GM19395 (cell line): ENCODE measurements around the gene TNFSF4.
"Not testable (repeated sequence)": the region's sequence is repeated elsewhere in the genome, so short reads cannot be mapped to it uniquely, and the experiment has no call there.

Experiments
- ATAC-seq: cut with Tn5 transposase; IDR thresholded peaks from one replicate; pipeline ENCODE4 v1.9.1; 2021; ENCODE audit warnings: mild to moderate bottlenecking, moderate library complexity; ENCODE audit not compliant: unreplicated experiment

Gene TNFSF4

DNA sequence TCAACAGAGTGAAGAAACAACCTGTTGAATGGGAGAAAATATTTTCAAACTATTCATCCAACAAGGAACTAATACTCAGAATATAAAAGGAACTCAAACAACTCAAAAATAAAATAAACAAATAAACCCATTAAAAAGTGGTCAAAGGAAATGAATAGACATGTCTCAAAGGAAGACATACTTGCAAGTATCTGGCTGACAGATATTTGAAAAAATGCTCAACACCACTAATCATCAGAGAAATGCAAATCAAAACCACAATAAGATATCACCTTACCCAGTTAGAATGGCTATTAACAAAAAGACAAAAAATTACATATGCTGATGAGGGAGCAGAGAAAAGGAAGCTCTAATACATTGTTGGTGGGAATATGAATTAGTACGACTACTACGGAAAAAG lies 38.2 kb downstream of the TNFSF4 start:
- no peak for ATAC-seq

DNA sequence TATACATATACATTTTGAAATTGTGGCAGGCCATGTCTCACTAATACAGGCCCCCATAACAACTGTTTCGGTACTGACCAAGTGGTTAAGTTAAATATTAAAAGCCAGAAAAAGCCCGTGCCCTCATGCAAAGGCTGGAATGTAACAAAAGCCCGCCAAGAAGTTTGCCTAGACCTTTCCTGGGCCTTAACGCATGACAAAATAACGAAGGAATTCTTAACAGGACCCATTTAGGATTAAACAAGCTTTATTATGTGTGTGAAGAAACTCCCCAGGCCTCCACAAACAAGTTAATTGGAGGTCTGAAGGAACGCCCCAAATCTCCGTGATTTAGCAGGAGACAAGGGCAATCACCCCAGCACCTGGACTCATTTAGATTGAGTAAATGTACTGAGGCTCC lies 42.4 kb downstream of the TNFSF4 start:
- ATAC-seq, result no peak

DNA sequence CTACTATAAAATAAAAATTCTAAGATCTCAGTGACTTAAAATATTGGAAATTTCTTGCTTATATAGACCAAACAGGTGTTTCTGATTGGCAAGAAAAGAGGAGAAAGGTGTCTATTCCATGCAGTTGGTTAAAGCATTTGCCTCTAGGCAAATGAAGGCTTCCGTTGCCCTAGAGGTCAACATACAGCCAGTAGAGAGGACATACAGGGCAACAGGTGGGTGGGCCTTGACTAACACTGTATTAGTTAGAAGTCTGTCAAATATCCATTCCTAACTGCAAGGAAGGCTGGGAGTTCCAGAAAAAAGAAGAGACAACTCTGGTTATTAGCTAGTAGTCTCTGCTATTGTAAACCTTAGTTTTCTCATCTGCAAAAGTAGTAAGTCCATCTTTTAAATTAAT lies 43.0 kb downstream of the TNFSF4 start:
- no peak for ATAC-seq

DNA sequence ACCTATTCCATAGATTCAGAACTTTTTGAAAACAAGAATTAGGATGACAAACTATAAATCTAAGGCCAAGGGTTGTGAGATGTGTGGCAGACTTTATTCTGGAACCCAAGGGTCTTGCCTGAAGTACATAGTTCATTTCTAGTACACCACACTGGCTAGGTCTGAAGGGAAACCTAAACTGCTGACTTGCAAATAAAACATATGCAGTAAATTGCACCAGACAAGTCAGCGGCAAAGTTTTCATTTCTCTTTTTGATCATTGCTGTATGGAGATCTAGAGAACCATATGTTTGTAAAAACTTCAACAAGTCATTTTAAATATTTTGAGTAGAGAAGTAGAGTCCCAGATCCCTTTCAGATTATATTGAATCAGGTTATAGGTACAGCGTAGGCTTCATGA lies 43.9 kb downstream of the TNFSF4 start:
- ATAC-seq, result no peak

DNA sequence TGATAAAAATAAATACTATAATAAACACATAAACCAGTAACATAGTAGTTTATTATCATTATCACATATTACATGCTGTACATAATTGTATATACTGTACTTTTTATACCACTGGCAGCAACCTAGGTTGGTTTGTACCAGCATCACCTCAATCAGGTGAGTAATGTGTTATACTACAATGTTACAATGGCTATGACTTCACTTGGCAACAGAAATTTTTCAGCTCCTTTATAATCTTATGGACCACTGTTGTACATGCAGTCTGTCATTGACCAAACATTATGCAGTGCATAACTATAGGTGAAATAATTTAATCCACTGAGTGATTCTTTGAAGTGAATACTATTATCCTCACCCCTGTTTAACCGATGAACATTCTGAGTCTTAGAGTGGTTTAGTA lies 44.5 kb downstream of the TNFSF4 start:
- ATAC-seq, result no peak

DNA sequence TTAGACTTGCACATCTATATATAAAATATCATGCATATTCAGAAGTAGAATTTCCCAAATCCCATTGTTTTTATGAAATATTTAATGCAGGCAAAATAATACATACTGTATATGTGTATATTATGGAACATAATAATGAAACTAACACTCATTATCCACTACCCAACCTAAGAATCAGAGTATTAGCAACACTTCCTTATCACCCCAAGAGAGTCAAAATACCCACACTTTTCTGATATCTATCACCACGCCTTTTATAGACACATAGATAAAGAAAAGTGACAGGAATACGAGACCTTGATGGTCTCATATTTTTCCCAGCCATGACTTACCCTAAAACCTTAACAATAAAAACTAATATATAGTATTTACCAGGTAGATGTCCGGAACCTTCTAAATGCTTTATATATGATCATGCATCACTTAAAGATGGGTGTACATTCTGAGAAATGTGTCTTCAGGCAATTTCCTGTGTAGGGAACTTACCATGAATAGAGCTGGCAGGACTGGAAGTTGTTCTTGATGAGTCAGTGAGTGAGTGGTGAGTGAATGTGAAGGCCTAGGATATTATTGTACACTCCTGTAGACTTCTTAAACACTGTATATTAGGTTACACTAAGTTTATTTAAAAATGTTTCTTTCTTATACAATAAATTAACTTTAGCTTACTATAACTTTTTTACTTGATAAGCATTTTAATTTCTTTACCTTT lies 45.5 kb downstream of the TNFSF4 start:
- no peak for ATAC-seq

DNA sequence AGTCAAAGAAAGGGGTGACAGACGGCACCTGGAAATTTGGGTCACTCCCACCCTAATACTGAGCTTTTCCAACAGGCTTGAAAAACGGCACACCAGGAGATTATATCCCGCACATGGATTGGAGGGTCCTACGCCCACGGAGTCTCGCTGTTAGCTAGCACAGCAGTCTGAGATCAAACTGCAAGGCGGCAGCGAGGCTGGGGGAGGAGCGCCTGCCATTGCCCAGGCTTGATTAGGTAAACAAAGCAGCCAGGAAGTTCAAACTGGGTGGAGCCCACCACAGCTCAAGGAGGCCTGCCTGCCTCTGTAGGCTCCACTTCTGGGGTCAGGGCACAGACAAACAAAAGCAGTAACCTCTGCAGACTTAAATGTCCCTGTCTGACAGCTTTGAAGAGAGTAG lies 53.2 kb downstream of the TNFSF4 start:
- ATAC-seq, result not testable (repeated sequence)

DNA sequence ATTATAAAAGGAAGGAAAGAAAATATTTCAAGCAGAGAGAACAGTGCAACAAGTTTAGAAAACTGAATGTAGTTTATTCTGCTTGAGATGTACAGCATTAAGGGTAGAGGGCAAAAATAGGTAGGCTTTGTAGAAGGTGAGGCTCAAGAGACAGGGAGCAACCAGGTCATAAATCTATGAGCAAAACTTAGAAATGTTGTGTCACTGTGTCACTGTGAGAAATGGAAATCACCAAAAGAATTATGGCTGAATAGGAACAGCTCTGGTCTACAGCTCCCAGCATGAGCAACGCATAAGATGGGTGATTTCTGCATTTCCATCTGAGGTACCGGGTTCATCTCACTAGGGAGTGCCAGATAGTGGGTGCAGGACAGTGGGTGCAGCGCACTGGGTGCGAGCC lies 53.6 kb downstream of the TNFSF4 start:
- ATAC-seq, result no peak

DNA sequence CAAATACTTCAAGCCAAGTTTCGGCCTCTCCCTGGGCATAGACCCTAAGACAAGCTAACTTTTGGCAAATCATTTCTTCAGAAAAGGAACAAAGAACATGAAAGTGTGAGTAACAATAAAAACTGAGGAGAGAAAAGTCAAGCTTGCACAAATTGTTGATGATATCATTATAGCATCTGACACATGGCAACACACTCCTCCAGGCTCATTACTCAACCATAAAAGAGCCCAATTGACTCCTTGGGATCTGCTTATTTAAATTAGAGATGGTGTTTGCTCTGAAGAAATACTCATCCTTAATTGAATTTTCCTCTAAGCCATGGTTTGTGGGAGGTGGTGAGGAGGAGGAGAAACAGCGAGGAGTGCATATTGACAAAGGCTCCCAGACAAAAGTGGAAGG lies 54.5 kb downstream of the TNFSF4 start:
- no peak for ATAC-seq

DNA sequence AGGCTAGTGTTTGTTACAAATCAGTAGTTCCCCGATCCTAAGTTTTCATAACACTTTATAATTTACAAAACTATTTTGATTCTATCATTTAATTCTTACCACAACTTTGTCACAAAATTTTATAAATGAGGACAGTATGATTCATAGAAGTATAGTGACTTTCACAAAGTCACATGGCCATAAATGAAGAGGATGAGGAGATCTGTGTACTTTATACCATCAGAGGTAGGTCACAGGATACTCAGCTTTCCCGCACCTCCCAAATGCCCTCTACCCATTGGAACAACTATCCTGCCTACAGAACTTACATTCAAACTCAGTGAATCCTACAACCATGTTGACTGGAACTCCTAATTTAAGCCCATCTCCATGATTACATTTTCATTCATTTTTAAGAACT lies 56.3 kb downstream of the TNFSF4 start:
- ATAC-seq, result no peak

DNA sequence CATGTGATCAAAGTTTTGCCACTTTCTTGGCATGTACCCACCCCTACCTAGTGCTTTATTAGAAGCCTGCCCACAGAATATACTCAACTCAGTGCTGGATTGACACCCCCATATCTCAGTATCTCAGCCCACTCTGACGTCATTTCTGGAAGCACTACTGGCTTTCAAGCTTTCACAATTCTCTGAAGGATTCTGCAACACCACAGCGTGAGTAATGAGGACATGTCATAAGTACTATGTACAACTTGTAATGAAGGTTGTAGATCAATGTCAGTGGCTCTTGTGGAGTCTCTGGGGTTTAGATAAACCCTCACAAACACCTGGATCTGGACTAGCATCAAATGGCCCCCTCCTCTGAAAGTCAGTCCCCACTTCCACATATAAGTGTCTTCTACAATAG lies 57.2 kb downstream of the TNFSF4 start:
- ATAC-seq, result no peak

DNA sequence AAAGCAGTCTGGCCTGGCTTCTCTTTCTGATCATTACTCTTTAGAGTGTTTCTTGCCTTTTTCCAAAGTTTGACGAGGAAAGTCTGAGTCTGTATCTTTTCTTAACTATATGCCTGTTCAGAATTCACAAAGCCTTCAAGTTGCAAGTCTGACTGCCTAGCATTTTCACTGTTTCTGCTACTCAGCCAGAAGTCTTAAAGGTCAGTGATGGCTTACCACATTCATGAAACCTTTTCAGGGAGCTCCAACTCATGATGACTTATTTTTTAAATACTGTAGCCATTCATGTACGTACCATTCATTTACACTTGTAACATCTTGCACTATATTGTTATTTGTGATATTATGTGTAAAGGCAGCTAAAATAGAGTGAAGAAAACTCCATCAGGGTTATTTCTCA lies 58.2 kb downstream of the TNFSF4 start:
- no peak for ATAC-seq

DNA sequence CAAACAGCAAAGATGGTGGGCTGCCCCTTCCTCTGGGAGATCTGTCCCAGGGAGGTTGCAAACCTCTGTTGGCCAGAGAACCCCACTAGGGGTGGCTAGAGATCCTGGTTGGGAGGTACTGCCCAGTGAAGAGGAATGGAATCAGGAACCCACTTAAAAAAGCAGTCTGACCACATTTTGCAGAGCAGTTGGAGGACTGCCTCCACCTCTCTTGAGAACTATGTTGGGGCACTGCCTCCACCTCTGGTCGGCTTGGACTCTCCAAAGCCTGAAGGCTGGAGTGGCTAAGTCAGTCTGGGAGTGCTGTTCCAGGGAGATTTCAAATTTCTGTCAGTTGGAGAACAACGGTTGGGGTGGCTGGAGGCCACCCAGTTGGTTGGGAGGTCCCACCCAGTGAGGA lies 58.6 kb downstream of the TNFSF4 start:
- ATAC-seq, result no peak

DNA sequence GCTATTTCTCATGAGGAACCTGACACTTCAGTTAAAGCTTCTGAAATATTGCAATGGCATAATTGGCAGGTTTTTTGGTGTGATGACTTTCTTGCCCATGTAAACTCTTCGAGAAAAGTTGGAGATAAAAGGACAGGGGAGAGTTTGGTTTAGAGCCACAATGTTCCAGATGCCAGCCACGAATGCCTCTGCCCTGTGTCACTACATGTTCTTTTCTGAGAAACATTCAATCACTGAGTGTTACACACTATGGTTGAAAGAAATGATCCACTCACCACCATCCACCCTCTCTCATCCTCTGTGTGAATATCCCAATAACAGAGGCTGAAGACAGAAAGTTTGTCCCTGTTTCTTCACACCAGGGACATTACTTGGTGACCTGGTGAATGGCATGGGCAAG lies 66.4 kb downstream of the TNFSF4 start:
- ATAC-seq, result no peak

DNA sequence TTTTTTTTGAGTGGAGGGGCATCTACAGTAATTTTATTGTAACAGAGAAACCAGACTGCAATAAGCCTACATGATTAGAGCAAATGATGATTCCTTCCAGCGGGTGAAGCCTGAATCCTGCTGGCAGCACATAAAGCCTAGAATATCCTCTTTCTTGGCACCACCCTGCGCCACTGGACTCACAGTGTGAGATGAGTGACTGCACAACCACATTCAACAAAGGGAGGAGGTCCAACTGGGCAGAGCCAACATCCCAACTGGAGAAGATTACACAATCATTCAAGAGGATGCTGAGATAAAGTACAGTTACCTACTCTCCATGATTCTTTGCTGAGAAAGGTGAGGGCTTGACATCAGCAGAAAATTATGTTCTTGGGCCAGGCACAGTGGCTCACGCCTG lies 67.4 kb downstream of the TNFSF4 start:
- ATAC-seq, result no peak

DNA sequence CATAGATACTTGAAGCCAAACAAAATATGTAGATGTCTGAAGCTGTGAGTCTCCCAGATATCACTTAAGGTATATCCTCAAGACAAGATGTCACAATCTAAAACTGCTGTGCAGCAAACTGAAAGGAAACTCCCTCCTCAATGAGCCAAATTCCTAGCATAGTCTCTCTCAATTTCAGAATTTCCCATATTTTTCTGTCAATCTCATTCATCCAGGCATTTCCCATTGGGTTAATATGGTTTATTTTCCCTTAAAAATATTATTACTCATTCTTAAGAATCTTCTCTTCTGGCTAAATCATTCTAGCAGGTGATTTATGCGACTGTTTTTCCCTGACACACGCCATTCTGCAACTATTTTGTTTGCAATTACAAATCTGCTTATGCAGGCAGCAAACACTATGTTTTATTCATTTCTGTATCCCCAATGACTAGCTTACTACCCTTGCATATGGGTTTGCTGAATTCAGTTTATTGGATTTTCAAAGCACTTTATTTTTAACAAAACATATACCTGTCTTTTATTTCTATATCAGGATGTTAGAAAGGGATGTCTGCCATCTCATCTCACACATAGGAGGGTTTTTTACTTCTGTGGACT lies 69.9 kb downstream of the TNFSF4 start:
- no peak for ATAC-seq

DNA sequence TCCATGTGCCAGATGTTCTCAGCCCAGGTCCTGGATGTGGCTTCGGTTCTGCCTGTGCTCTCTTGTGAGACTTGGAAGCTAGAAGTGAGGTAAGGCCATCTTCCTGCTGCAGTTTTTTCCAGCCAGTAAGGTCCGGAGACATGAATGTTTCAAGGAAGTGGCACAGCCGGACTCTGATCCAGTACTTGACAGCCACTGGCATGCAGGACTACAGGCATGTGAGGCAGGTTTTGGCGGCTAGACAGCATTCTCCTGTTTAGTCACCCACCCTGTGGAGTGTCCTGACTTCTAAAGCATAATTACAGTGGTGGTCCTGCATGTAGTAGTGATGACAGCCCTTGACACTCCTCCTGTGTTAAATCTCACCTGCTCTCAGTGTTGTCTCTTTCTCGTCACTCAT lies 72.3 kb downstream of the TNFSF4 start:
- ATAC-seq, result no peak

DNA sequence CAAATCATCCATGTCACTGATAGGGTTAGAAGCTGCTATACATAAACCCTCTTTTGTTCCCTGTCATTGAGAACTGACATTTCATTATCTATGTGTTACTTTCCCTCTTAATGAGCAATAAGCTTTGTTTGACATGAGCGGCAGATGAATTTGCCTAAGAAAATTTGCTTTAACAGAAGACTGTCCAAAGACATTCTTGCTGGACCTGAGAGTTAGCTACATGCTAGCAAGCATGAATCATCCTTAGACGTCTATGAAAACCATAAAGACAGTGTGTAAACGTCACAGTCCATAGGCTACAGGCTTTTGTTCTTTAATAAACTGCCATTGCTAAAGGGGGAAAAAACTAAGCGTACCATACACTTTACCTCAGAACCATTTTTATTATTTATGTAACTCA lies 73.1 kb downstream of the TNFSF4 start:
- no peak for ATAC-seq
